Activated T-helper 9 cell treated with anti-CD3 and anti-CD28 coated beads, Interleukin-2, amount 50 U/mL, for 16 hours (primary cell): Measurements from ENCODE around the gene OR6C70.
"Not testable (repeated sequence)": the region's sequence is repeated elsewhere in the genome, so short reads cannot be mapped to it uniquely, and the experiment has no call there.

ENCODE experiments used
- DNase-seq: peaks from one replicate; pipeline ENCODE4 v3.0.0-alpha.2; 2020; ENCODE audit warnings: low read depth

OR6C70 gene

GRCh38 chr12:55470088-55470829 is at the start of gene OR6C70:
Gene OR6C70, minus strand, starts transcription at chr12:55470138. Its CDS starts 0 bp downstream, at chr12:55470138.
- no peak for DNase-seq

GRCh38 chr12:55516391-55516790 is 46.5 kb upstream of the OR6C70 start:
- DNase-seq: no peak

GRCh38 chr12:55515696-55516095 is 45.8 kb upstream of the OR6C70 start:
- no peak for DNase-seq

- no peak for DNase-seq
Measured at GRCh38 chr12:55501601-55502000, 31.7 kb upstream of the OR6C70 start.

- no peak for DNase-seq
Measured at GRCh38 chr12:55499810-55500252, 29.9 kb upstream of the OR6C70 start.

GRCh38 chr12:55499231-55499630 is 29.3 kb upstream of the OR6C70 start:
- DNase-seq: no peak

- no peak for DNase-seq
Measured at GRCh38 chr12:55495490-55495889, 25.6 kb upstream of the OR6C70 start.

GRCh38 chr12:55492078-55492477 is 22.1 kb upstream of the OR6C70 start, which contains the start of gene OR6C68:
Gene OR6C68, plus strand, starts transcription at chr12:55492378. Its CDS starts 0 bp downstream, at chr12:55492378.
- DNase-seq: no peak

GRCh38 chr12:55484284-55484683 is 14.3 kb upstream of the OR6C70 start:
- not testable (repeated sequence) for DNase-seq

GRCh38 chr12:55479136-55479535 is 9.2 kb upstream of the OR6C70 start:
- DNase-seq: not testable (repeated sequence)

GRCh38 chr12:55472264-55472663 is 2.3 kb upstream of the OR6C70 start:
- DNase-seq: no peak

- DNase-seq: no peak
Measured at GRCh38 chr12:55469291-55469690, 647 bp downstream of the OR6C70 start.

- no peak for DNase-seq
Measured at GRCh38 chr12:55467836-55468235, 2.1 kb downstream of the OR6C70 start.

- not testable (repeated sequence) for DNase-seq
Measured at GRCh38 chr12:55464926-55465325, 5.0 kb downstream of the OR6C70 start.

GRCh38 chr12:55448825-55449224 is 21.1 kb downstream of the OR6C70 start:
- DNase-seq: no peak

- DNase-seq: no peak
Measured at GRCh38 chr12:55446326-55446725, 23.6 kb downstream of the OR6C70 start.

- DNase-seq: no peak
Measured at GRCh38 chr12:55445357-55445756, 24.6 kb downstream of the OR6C70 start.

GRCh38 chr12:55443776-55444175 is 26.2 kb downstream of the OR6C70 start, which contains the start of gene OR6C2:
Gene OR6C2, plus strand, starts transcription at chr12:55444076. Its CDS starts 8,138 bp downstream, at chr12:55452214.
- no peak for DNase-seq

- not testable (repeated sequence) for DNase-seq
Measured at GRCh38 chr12:55441233-55441632, 28.7 kb downstream of the OR6C70 start.

- DNase-seq: no peak
Measured at GRCh38 chr12:55428331-55429243, 41.4 kb downstream of the OR6C70 start.

- no peak for DNase-seq
Measured at GRCh38 chr12:55425954-55426353, 44.0 kb downstream of the OR6C70 start, which contains the start of gene OR6C76. Gene OR6C76, plus strand, starts transcription at chr12:55426254. Its CDS starts 0 bp downstream, at chr12:55426254.

- no peak for DNase-seq
Measured at GRCh38 chr12:55420307-55420962, 49.5 kb downstream of the OR6C70 start.
